SKM-1 (cell line): ENCODE data around the gene PPM1L.
"Not testable (repeated sequence)": the region's sequence is repeated elsewhere in the genome, so short reads cannot be mapped to it uniquely, and the experiment has no call there.

Experiments
- DNase-seq: peaks from one replicate; lab custom pipeline; 2025; ENCODE audit not compliant: unreplicated experiment; lab: John Stamatoyannopoulos, UW

The PPM1L gene

GRCh38 chr3:160973067-160973809 is 217.2 kb downstream of the PPM1L start:
- no peak for DNase-seq

DNA sequence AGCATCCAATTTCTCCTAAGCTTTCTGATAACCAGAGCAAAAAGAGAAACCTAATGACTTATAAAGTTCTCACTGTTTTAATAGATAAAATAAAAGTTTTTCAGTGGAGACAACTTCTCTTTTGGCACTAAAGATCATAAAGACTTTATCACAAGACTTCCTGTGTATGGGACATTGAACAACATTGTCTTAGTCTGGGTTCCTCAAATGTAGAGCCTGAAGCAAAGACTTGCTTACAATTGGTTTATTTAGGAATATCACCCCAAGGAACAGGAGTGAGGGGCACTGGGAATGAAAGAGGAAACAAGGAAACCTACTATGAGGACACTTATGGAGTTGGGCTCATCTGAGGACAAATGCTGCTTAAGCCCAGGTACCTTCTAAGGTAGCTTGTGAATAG is 221.7 kb downstream of the PPM1L start:
- no peak for DNase-seq

GRCh38 chr3:160980740-160981139 is 224.7 kb downstream of the PPM1L start:
- no peak for DNase-seq

- DNase-seq: peak; percentile 95
Measured at GRCh38 chr3:160981217-160981938, 225.3 kb downstream of the PPM1L start.

GRCh38 chr3:160982491-160982890 is 226.5 kb downstream of the PPM1L start:
- DNase-seq: peak; percentile 52

DNA sequence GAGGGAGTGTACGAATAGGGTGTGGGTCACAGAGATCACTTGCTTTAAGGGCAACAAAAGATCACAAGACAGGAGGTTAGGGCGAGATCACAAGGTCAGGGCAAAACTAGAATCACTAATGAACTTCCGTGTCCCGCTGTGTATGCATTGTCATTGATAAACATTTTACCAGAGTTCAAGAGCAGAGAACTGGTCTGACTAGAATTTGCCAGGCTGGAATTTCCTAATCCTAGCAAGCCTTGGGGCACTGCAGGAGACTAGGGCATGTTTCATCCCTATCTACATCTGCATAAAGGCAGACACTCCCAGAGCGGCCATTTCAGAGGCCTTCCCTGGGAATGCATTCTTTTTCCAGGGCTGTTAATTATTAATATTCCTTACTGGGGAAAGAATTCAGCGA is 227.9 kb downstream of the PPM1L start:
- not testable (repeated sequence) for DNase-seq

DNA sequence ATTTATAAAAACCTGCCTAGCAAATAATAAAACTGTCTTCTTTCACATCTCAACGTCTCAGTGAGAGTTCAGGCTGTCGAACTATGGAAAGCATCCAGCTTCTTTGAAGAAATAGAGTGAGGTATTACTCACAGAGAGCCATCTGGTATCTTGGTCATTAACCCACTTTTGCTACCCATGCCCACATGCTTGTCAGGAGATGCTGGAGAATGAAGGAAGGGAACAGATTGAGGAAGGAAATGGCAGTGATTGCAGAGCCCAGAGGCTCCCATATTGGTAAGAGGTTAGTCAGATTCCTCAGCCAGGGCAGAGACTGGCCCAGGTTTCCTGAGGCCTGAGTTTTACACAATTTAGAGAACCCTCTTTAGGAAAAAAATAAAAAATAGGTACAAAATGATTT is 230.0 kb downstream of the PPM1L start:
- no peak for DNase-seq

DNA sequence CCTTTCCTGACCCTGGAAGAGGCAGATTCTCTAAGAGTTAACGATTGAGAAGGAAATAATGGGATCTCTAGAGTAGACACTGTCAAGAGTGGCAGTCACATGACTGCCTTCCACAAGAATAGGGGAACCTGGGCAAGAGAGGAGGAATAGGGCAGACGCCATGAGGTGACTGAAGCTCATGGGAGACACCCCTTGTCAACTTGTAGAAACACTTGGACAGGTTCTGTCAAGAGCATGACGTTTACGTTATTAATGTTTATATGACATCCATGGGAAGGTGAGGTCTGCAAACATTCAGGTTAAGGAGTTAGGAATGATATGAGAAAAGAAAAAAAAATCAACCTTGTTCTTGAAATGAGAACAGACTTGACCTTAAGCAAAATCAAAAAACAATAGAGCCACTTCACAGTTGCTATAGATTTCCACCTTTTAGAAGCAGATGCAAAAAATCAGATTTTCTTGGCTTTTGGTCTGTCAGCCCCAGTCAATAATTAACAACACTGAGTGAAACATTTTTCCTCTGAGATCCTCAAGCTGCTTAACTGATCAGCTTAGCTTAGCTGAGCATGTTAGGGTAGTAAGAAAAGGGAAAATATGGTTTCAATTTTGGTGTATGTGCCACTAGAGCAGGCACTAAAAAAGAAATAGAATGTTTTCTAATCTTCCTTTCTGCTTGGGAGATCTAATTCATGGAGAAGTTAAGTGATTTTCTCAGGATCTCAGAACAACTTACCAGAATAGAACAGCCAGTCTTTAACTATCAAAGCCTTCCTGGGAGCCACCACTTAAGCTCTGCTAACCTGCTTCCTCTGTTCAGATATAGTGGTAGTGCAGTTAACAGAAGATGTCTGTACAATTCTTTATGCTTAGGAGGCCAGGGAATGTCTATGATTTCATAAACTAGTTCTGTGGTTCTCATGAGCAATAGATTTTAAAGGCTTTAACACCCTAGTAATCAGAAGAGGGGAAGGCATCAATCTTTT is 232.2 kb downstream of the PPM1L start:
- no peak for DNase-seq

DNA sequence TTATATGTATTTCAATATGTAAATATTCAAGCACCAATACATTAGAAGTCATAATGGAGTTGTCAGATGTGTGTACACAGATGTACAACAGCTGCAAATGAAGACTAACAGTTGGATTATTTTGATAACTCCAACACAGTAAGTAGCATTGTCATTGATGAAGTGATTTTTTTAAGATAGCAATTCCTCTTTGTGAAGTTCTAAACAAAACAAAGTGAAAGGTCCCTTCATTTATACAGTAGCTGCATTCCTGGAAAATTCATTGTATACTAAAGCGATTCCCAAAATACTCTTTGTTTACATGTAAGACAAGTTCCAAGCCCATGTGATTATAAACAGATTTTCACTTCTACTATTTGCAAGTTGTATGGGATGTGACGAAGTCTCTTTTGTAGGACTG is 234.4 kb downstream of the PPM1L start:
- no peak for DNase-seq

GRCh38 chr3:160992712-160993111 is 236.7 kb downstream of the PPM1L start:
- no peak for DNase-seq

- no peak for DNase-seq
Measured at GRCh38 chr3:160996811-160997210, 240.8 kb downstream of the PPM1L start.

DNA sequence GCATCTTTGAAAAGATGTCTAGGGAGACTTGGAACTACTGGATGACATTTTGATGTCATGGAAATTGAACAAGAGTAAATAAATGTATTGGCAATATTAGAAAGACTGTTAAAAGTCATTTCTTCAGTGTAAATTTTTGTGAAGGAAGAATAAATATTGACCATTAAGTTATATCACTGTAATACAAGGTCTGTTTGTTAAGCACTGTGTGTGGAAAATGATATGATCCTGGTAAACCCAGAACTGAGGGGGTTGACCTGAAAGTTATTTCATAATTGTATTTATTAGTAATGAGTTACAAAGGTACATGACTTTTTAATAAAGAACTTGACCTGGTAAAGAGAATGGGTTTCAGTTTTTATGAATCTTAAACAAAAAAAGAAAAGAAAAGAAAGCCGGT is 242.6 kb downstream of the PPM1L start:
- no peak for DNase-seq

- no peak for DNase-seq
Measured at GRCh38 chr3:160999274-160999673, 243.2 kb downstream of the PPM1L start.

DNA sequence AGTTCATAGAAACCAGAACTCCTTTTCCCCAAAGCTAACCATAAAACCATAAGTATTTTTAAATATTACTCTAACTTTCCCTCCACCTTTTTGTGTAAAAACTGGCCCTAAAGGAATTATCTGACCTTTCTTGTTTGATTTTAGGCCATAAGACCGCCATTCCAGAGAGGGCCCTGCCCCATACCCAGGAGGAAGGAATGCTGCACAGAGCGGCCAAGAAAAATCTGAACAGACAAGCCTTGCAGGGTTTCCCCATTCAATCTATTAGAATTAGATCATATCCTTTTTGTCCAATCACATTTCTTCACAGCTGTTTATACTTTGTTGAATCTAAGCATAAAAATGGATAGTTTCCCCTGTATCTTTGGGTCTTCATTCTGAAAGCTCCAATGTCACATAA is 252.1 kb downstream of the PPM1L start:
- DNase-seq: no peak

GRCh38 chr3:161010151-161010550 is 254.1 kb downstream of the PPM1L start:
- not testable (repeated sequence) for DNase-seq

DNA sequence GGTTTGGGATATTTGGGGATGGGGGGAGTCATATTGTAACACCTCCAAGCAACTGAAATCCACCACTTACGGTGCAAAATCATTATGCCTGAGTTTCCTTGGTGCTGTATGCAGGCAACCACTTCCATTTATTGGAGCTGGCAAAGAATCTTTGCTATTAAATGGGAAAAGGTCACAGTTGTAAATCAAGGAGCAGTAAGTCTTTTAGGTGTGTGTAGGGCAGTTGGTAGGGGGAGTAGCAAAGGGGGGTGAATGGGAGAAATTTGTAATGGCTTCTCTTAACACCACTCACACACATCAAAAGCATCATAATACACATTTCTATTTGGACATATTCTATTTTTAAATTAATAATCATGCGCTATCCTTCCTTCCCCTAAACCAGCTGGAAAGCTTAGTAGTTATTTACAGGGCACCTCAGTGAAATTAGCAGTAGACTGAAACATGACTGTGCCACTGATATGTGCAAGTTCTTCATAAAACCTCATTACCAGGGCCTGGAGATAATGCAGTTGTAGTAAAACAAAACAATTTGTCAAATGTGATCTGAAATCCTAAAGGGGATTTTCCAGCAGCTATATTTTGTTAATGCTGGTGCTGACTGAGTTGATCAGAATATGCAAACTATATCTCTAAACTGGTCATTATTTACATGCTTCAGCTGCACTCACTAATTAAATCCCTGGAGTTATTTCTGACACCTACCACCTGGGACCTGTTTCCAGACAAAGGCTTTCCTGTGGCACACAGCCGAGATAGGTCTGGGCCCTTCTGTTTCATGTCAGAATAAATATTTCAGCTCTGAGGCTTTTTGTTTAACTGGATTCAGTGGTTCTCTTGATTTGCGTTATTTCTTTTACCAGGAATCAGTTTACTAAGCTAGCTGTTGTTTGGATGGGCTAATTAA is 259.1 kb downstream of the PPM1L start:
- no peak for DNase-seq

GRCh38 chr3:161016417-161017313 is 260.6 kb downstream of the PPM1L start:
- no peak for DNase-seq

- no peak for DNase-seq
Measured at GRCh38 chr3:161017971-161018370, 261.9 kb downstream of the PPM1L start.

DNA sequence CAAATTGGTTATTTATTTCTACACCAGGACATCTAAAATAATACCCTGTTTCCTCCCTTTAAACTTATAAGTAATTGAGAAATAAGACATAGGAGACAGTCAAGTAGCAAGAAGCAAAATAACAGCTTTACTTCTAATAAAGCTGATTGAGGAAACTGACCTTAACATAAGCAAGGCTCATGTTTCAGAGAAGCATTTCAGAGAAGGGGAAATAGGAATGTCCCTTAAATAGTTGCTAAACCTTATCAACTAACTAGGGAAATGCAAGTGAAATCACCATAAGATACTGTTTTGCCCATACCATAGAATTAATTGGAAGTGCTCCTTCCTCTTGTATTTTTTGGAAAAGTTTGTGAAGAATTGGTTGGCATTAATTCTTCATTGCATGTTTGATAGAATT is 264.2 kb downstream of the PPM1L start:
- DNase-seq: no peak
